GM19452 (cell line): ENCODE measurements around the gene XYLB.
"Not testable (repeated sequence)": the region's sequence is repeated elsewhere in the genome, so short reads cannot be mapped to it uniquely, and the experiment has no call there.

Experiments used
- ATAC-seq: cut with Tn5 transposase; IDR thresholded peaks from one replicate; pipeline ENCODE4 v1.9.1; 2021; ENCODE audit not compliant: unreplicated experiment

Gene XYLB

GRCh38 chr3:38387862-38388261, 41.3 kb downstream of the XYLB start:
- no peak for ATAC-seq

GRCh38 chr3:38392604-38393163, 46.1 kb downstream of the XYLB start:
- ATAC-seq = no peak

- no peak for ATAC-seq
Measured at GRCh38 chr3:38396239-38396638, 49.7 kb downstream of the XYLB start.

- ATAC-seq = no peak
Measured at GRCh38 chr3:38396861-38397260, 50.3 kb downstream of the XYLB start.

GRCh38 chr3:38397320-38397719, 50.7 kb downstream of the XYLB start:
- ATAC-seq = no peak

GRCh38 chr3:38401246-38401962, 54.8 kb downstream of the XYLB start:
- ATAC-seq = no peak

GRCh38 chr3:38404286-38404685, 57.7 kb downstream of the XYLB start:
- no peak for ATAC-seq

- no peak for ATAC-seq
Measured at GRCh38 chr3:38411591-38411990, 65.0 kb downstream of the XYLB start.

GRCh38 chr3:38420758-38421157, 74.2 kb downstream of the XYLB start:
- not testable (repeated sequence) for ATAC-seq

- no peak for ATAC-seq
Measured at GRCh38 chr3:38421679-38422336, 75.2 kb downstream of the XYLB start.

- ATAC-seq = not testable (repeated sequence)
Measured at GRCh38 chr3:38426798-38427426, 80.3 kb downstream of the XYLB start.

- not testable (repeated sequence) for ATAC-seq
Measured at GRCh38 chr3:38432871-38433658, 86.5 kb downstream of the XYLB start.

- ATAC-seq = not testable (repeated sequence)
Measured at GRCh38 chr3:38433661-38434060, 87.1 kb downstream of the XYLB start.

GRCh38 chr3:38438436-38439069, 92.0 kb downstream of the XYLB start:
- ATAC-seq = not testable (repeated sequence)

GRCh38 chr3:38443205-38443604, 96.6 kb downstream of the XYLB start:
- ATAC-seq = not testable (repeated sequence)

- ATAC-seq = no peak
Measured at GRCh38 chr3:38446085-38446686, 99.6 kb downstream of the XYLB start.

GRCh38 chr3:38446812-38447211, 100.2 kb downstream of the XYLB start:
- no peak for ATAC-seq

- ATAC-seq = no peak
Measured at GRCh38 chr3:38450853-38451252, 104.3 kb downstream of the XYLB start.

- ATAC-seq = no peak
Measured at GRCh38 chr3:38453075-38453912, 106.7 kb downstream of the XYLB start, which contains the start of gene ACVR2B. ACVR2B (plus strand) TSS chr3:38453890; CDS start chr3:38454323, 433 bp downstream.
